HG03196 (cell line): ENCODE data around the gene ABCA7.
A peak's percentile ranks its signal among the peaks of the same experiment; 100 is the strongest.

Source experiments
- ATAC-seq: cut with Tn5 transposase; IDR thresholded peaks from one replicate; pipeline ENCODE4 v1.9.1; 2021; ENCODE audit not compliant: unreplicated experiment

The ABCA7 gene

GRCh38 chr19:1053176-1054101 lies 13.5 kb downstream of the ABCA7 start:
- no peak for ATAC-seq

GRCh38 chr19:1054102-1055027 lies 14.5 kb downstream of the ABCA7 start:
- no peak for ATAC-seq

GRCh38 chr19:1055028-1055425 lies 15.1 kb downstream of the ABCA7 start:
- no peak for ATAC-seq

GRCh38 chr19:1055886-1056620 lies 16.1 kb downstream of the ABCA7 start:
- no peak for ATAC-seq

GRCh38 chr19:1057176-1057855 lies 17.4 kb downstream of the ABCA7 start:
- no peak for ATAC-seq

GRCh38 chr19:1058112-1058511 lies 18.2 kb downstream of the ABCA7 start:
- ATAC-seq = no peak

- no peak for ATAC-seq
Measured at GRCh38 chr19:1060689-1061088, 20.8 kb downstream of the ABCA7 start.

GRCh38 chr19:1061987-1062386 lies 22.1 kb downstream of the ABCA7 start:
- ATAC-seq = no peak

- ATAC-seq = no peak
Measured at GRCh38 chr19:1062387-1063029, 22.6 kb downstream of the ABCA7 start.

- no peak for ATAC-seq
Measured at GRCh38 chr19:1063030-1063908, 23.4 kb downstream of the ABCA7 start.

GRCh38 chr19:1063909-1064660 lies 24.2 kb downstream of the ABCA7 start:
- no peak for ATAC-seq

GRCh38 chr19:1064661-1065605 lies 25.0 kb downstream of the ABCA7 start:
- ATAC-seq = no peak

- ATAC-seq = no peak
Measured at GRCh38 chr19:1065606-1066109, 25.8 kb downstream of the ABCA7 start.

GRCh38 chr19:1066251-1066747 lies 26.4 kb downstream of the ABCA7 start:
- no peak for ATAC-seq

GRCh38 chr19:1066748-1067340 lies 26.9 kb downstream of the ABCA7 start, which contains the start of gene ARHGAP45:
TSS of gene ARHGAP45 (plus strand) at chr19:1067167. CDS start at chr19:1067406, 239 bp downstream.
- ATAC-seq = peak; percentile 25

GRCh38 chr19:1067341-1067957 lies 27.5 kb downstream of the ABCA7 start:
- peak; percentile 19 for ATAC-seq
